Suprapubic skin (tissue), 4 donors: ENCODE data around the gene RPRD1B. TPM values are rescaled to one million over a fixed set of nuclear protein-coding genes. Genes with fewer than 3 reads are reported as not detected.

Source experiments
- DNase-seq, 2 donors: peaks; one replicate each; pipeline ENCODE4 v3.0.0-alpha.2; 2019; ENCODE audit warnings: low spot score in 2 of 2
- H3K27ac ChIP-seq: fragments of 200-600 bp; sonication (generic); one replicate; pipeline ENCODE4 v1.5.1; 2019
- H3K27me3 ChIP-seq: fragments of 200-600 bp; sonication (generic); one replicate; pipeline ENCODE4 v1.5.1; 2019
- H3K36me3 ChIP-seq: fragments of 200-600 bp; sonication (generic); one replicate; pipeline ENCODE4 v1.5.1; 2019
- H3K4me1 ChIP-seq: fragments of 200-600 bp; sonication (generic); one replicate; pipeline ENCODE4 v1.5.1; 2019
- H3K4me3 ChIP-seq: fragments of 200-600 bp; sonication (generic); one replicate; pipeline ENCODE4 v1.5.1; 2019; ENCODE audit warnings: mild to moderate bottlenecking
- H3K9me3 ChIP-seq: fragments of 200-600 bp; sonication (generic); one replicate; pipeline ENCODE4 v1.5.1; 2019
- EP300 ChIP-seq: sonication (generic); formaldehyde crosslinking; IDR thresholded peaks from one replicate; pipeline ENCODE4 v1.6.1; 2017; ENCODE audit warnings: antibody characterized with exemption
- POLR2A ChIP-seq, 2 donors: fragments of 450-650 bp; IDR thresholded peaks; one replicate each; pipeline ENCODE4 v1.6.1; 2017; ENCODE audit warnings: antibody characterized with exemption in 2 of 2, mild to moderate bottlenecking in 2 of 2, moderate library complexity in 2 of 2
- POLR2AphosphoS5 ChIP-seq, 3 donors: sonication (generic); formaldehyde crosslinking; IDR thresholded peaks; one replicate each; pipeline ENCODE4 v1.6.1; 2017; ENCODE audit warnings: antibody characterized with exemption in 3 of 3
- whole genome bisulfite sequencing: methylation state at CpG from one replicate; pipeline ENCODE4 v1.1.5; 2018; 5-methylcytosine and 5-hydroxymethylcytosine counted together
- total RNA-seq, 4 donors: library from RNA; depleted of rRNA; stranded (reverse); fragments of >200 nt; gene quantifications; one replicate each; pipeline ENCODE4 v1.1.0, GENCODE V29; 2016
- TF ChIP-seq, protein P1 (sequence below), 2 donors: fragments of 200-600 bp in 1 of 2; fragments of 450-650 bp in 1 of 2; sonication (generic) in 1 of 2; IDR thresholded peaks; one replicate each; pipeline ENCODE4 v1.5.1; 2016 to 2019; ENCODE audit warnings: antibody characterized with exemption in 2 of 2, mild to moderate bottlenecking in 1 of 2, moderate library complexity in 1 of 2

Gene RPRD1B
- total RNA-seq, 4 donors from 2014 or later: 24.7 to 45.6 (median 27.7) TPM

DNA sequence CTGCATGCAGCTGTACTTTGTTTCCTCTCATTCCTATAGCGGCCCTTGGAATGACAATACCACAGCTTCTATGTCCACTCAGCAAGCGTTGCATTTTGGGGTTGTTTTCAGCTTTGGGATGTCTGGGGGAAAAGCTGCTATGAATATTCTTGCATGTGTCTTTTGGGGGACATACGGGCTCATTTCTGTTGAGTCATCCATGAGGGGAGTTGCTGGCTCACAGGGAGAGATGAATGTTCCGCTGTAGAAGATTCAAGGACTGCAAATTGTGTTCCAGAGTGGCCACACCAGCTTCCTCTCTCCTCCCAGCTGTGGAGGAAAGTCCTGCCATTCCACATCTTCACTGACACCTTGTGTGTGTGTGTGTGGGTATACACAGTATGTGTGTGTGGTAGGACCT is 88.2 kb downstream of the RPRD1B start:
- Histone ChIP-seq H3K4me3 (no peak overlapping the region), H3K27ac (no peak overlapping the region), H3K36me3 (no peaks in the 10 kb centered on the region), H3K9me3 (no peaks in the 10 kb centered on the region), H3K27me3 (no peaks in the 10 kb centered on the region), H3K4me1 (peaks cover 3% of the 10 kb centered on the region)
- TF ChIP-seq EP300: no peak
- no peak for TF ChIP-seq POLR2A (IDR thresholded peaks at IDR 0.05)
- TF ChIP-seq, protein P1, sequence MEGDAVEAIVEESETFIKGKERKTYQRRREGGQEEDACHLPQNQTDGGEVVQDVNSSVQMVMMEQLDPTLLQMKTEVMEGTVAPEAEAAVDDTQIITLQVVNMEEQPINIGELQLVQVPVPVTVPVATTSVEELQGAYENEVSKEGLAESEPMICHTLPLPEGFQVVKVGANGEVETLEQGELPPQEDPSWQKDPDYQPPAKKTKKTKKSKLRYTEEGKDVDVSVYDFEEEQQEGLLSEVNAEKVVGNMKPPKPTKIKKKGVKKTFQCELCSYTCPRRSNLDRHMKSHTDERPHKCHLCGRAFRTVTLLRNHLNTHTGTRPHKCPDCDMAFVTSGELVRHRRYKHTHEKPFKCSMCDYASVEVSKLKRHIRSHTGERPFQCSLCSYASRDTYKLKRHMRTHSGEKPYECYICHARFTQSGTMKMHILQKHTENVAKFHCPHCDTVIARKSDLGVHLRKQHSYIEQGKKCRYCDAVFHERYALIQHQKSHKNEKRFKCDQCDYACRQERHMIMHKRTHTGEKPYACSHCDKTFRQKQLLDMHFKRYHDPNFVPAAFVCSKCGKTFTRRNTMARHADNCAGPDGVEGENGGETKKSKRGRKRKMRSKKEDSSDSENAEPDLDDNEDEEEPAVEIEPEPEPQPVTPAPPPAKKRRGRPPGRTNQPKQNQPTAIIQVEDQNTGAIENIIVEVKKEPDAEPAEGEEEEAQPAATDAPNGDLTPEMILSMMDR (IDR thresholded peaks at IDR 0.05): no peak
- no peak for TF ChIP-seq POLR2AphosphoS5 (IDR thresholded peaks at IDR 0.05)
- 84% methylated on average over 4 of the region's 4 CpGs for WGBS
- no peak for DNase-seq

DNA sequence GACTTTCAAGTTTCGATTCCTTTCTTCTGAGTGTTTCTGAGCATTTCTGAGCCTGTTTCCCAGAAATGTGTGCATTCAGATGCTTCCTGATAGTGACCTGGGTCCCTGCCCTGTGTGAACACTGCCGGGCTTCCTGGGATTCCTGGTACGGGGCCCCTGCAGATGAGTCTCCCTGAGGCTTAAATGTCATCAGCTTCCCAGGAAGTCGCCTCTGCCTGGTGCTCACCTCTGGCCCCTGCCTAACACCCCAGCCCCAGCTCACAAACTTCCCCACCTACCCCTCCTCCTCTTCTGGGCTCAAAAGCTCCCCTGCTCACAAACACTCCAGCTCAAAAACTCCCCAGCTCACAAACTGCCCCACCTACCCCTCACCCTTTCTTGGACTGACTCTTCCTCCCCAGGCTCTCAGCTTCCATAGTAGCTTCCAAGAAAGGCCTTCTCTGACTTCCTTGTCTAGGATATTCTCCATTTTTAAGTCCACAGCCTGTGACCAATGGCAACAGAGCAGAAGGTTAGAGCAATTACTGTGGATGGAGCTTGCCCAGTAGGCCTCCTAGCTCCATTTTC is 89.6 kb downstream of the RPRD1B start:
- H3K27ac ChIP-seq: no peak overlapping the region
- H3K27me3 ChIP-seq: no peaks in the 10 kb centered on the region
- TF ChIP-seq POLR2A (IDR thresholded peaks at IDR 0.05) (no peak), POLR2AphosphoS5 (IDR thresholded peaks at IDR 0.05) (no peak), EP300 (no peak)
- TF ChIP-seq, protein P1 (IDR thresholded peaks at IDR 0.05): no peak
- H3K4me1 ChIP-seq: peaks cover 10% of the 10 kb centered on the region
- DNase-seq: peak in 1 of 2 donors; percentile 61
- H3K4me3 ChIP-seq: no peak overlapping the region
- no peaks in the 10 kb centered on the region for H3K9me3 ChIP-seq
- WGBS: 65% methylated on average over 4 of the region's 4 CpGs
- H3K36me3 ChIP-seq: no peaks in the 10 kb centered on the region

DNA sequence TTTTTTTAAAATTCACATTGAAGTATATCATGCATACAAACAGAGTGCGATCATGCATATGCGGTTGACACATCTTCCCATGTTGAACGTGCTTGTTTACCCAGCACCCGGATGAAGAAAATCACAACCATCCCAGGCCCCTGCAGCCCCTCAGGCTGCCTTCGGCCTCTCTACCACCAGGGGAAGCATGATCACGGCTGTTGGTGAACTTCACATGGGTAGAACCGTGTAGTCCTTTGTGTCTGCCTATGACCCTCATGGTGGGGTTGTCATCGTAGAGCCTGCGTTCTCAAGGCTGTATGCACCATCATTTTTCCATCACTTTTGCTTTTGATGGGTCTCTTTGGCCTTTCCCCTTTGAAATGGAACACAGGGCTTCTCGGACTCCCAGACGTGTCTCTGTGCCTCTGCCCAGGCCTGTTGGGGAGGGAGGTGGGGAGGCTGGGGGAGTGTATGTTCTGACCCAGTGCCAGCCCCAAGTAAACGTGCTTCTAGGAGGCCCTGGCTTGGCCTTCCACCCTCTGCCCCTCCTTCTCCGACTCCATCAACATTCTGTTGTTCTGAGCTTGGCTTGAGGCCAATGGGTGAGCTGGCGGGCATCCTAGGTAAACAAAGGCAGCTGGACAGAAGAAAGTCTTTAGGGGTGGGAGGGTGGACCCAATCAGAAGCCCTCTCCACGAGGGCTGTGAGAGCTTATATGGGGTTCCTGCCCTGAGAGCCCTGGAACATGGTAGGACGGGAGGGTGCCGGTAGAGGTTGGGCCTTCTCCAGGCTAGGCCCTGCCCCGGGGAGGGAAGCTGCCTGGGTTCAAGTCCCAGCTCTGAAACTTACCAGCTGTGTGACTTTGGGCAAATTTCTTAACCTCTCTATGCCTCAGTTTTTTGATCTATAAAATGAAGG is 91.9 kb downstream of the RPRD1B start:
- Histone ChIP-seq H3K27ac (no peak overlapping the region), H3K27me3 (no peaks in the 10 kb centered on the region), H3K36me3 (no peaks in the 10 kb centered on the region), H3K9me3 (no peaks in the 10 kb centered on the region), H3K4me1 (peaks cover 10% of the 10 kb centered on the region), H3K4me3 (no peak overlapping the region)
- peak in 1 of 2 donors; percentile 67 for DNase-seq
- WGBS: 77% methylated on average over 14 of the region's 18 CpGs
- TF ChIP-seq POLR2A (IDR thresholded peaks at IDR 0.05): no peak
- TF ChIP-seq, protein P1 (IDR thresholded peaks at IDR 0.05): no peak
- no peak for TF ChIP-seq EP300
- no peak for TF ChIP-seq POLR2AphosphoS5 (IDR thresholded peaks at IDR 0.05)

DNA sequence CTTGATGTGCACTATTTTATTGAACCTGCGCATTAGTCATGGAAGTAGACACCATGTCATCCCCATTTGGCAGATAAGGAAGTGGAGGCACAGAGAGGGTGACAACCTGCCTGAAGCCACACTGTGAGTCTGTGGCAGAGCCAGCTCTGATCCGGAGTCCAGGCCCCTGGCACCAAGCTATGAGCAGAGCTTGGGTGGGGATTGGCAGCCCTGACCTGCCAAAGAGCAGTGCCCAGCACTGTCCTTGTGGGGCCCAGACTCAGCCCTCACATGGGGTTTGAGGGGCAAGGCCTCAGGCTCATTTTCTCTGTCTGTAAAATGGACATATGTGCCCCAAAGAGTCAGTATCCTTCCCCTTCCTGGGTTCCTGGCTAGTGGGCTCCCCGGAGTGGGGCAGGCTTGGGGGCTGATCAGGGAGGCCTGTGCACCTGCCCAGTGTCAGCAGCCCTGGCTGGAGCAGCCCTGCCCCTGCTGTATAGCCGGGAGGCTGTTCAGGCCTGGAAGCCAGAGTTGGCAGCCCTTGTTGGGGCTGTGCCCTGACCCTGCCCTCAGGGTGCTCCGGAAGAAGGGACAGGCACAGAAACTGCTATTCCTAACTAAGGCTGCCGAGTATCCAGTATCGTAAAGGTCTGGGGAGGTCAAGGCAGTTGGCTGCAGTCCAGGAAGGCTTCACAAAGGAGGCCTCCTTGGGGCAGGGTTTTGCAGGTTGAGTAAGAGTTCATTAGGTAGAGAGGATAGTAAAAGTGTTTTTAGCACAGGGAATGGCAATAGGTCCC is 92.8 kb downstream of the RPRD1B start:
- no peak overlapping the region for H3K4me3 ChIP-seq
- peaks cover 5% of the 10 kb centered on the region for H3K27me3 ChIP-seq
- H3K27ac ChIP-seq: no peak overlapping the region
- no peak for TF ChIP-seq POLR2AphosphoS5 (IDR thresholded peaks at IDR 0.05)
- TF ChIP-seq EP300: no peak
- TF ChIP-seq POLR2A (IDR thresholded peaks at IDR 0.05): no peak
- TF ChIP-seq, protein P1 (IDR thresholded peaks at IDR 0.05): no peak
- H3K4me1 ChIP-seq: peaks cover 10% of the 10 kb centered on the region
- no peaks in the 10 kb centered on the region for H3K9me3 ChIP-seq
- WGBS: 82% methylated on average over 3 of the region's 7 CpGs
- no peaks in the 10 kb centered on the region for H3K36me3 ChIP-seq
- DNase-seq: peak in 1 of 2 donors; percentile 72
